HepG2 (cell line): ENCODE measurements around the gene GP1BA. TPM values are rescaled to one million over a fixed set of nuclear protein-coding genes. Genes with fewer than 3 reads are reported as not detected.

Experiments
- ATF7 ChIP-seq, 2 experiments: fragments of 450-650 bp in 1 of 2; sonication (generic) in 1 of 2; formaldehyde crosslinking in 1 of 2; IDR thresholded peaks; 2 replicates each; pipeline versions ENCODE4 v1.4.0 to v1.6.1; 2016 to 2020; ENCODE audit warnings: antibody characterized with exemption in 1 of 2, mild to moderate bottlenecking in 1 of 2, missing genetic modification reagents in 1 of 2
- CHCHD3 ChIP-seq: sonication (generic); formaldehyde crosslinking; IDR thresholded peaks from 2 replicates; pipeline ENCODE4 v1.8.0; 2022; ENCODE audit warnings: mild to moderate bottlenecking, missing genetic modification reagents, moderate library complexity
- DPF2 ChIP-seq: sonication (generic); formaldehyde crosslinking; IDR thresholded peaks from 2 replicates; pipeline ENCODE4 v1.4.0; 2020; ENCODE audit warnings: mild to moderate bottlenecking, low read depth, missing genetic modification reagents, borderline replicate concordance
- EP300 ChIP-seq, 3 experiments: sonication (generic) in 1 of 3; formaldehyde crosslinking in 1 of 3; IDR thresholded peaks; 2 replicates each; pipeline versions ENCODE4 v1.5.1 to v1.6.1; 2011 to 2020; ENCODE audit warnings: low read depth in 2 of 3, low read length in 2 of 3, borderline replicate concordance in 1 of 3, improper control_type of control experiment in 1 of 3, mild to moderate bottlenecking in 1 of 3, missing genetic modification reagents in 1 of 3, moderate library complexity in 1 of 3
- GZF1 ChIP-seq: sonication (generic); formaldehyde crosslinking; IDR thresholded peaks from 2 replicates; pipeline ENCODE4 v1.5.1; 2020; ENCODE audit warnings: mild to moderate bottlenecking, missing genetic modification reagents
- HOXA7 ChIP-seq: sonication (generic); formaldehyde crosslinking; IDR thresholded peaks from 2 replicates; pipeline ENCODE4 v1.8.1; 2022; ENCODE audit warnings: mild to moderate bottlenecking, missing genetic modification reagents, moderate library complexity
- JUND ChIP-seq: sonication (generic); formaldehyde crosslinking; IDR thresholded peaks from 2 replicates; pipeline ENCODE4 v1.8.0; 2022; ENCODE audit warnings: mild to moderate bottlenecking, missing genetic modification reagents
- MED13 ChIP-seq: sonication (generic); formaldehyde crosslinking; IDR thresholded peaks from 2 replicates; pipeline ENCODE4 v1.5.0; 2020; ENCODE audit warnings: missing genetic modification reagents
- NFATC3 ChIP-seq: sonication (generic); formaldehyde crosslinking; IDR thresholded peaks from 2 replicates; pipeline ENCODE4 v1.5.1; 2020; ENCODE audit warnings: mild to moderate bottlenecking, missing genetic modification reagents
- PHB2 ChIP-seq: fragments of 450-650 bp; IDR thresholded peaks from 2 replicates; pipeline ENCODE4 v1.6.1; 2018; ENCODE audit not compliant: partially characterized antibody
- WIZ ChIP-seq: sonication (generic); formaldehyde crosslinking; IDR thresholded peaks from 2 replicates; pipeline ENCODE4 v1.5.1; 2020; ENCODE audit warnings: mild to moderate bottlenecking, missing genetic modification reagents
- ZIK1 ChIP-seq: sonication (generic); formaldehyde crosslinking; IDR thresholded peaks from 2 replicates; pipeline ENCODE4 v1.5.0; 2020; ENCODE audit warnings: mild to moderate bottlenecking, low read depth, missing genetic modification reagents, borderline replicate concordance
- ZMYM2 ChIP-seq: sonication (generic); formaldehyde crosslinking; IDR thresholded peaks from 2 replicates; pipeline ENCODE4 v1.8.0; 2022; ENCODE audit warnings: mild to moderate bottlenecking, missing genetic modification reagents
- ZNF260 ChIP-seq: sonication (generic); formaldehyde crosslinking; IDR thresholded peaks from 2 replicates; pipeline ENCODE4 v1.4.0; 2020; ENCODE audit warnings: missing genetic modification reagents, low read depth, mild to moderate bottlenecking, borderline replicate concordance
- ZNF547 ChIP-seq: sonication (generic); formaldehyde crosslinking; IDR thresholded peaks from 2 replicates; pipeline ENCODE4 v1.5.1; 2020; ENCODE audit warnings: mild to moderate bottlenecking, missing genetic modification reagents
- ZNF747 ChIP-seq: sonication (generic); formaldehyde crosslinking; IDR thresholded peaks from 2 replicates; pipeline ENCODE4 v1.8.1; 2023; ENCODE audit warnings: missing genetic modification reagents, mild to moderate bottlenecking, borderline replicate concordance
- polyA plus RNA-seq, 8 experiments: library from polyadenylated mRNA; depleted of rRNA in 3 of 8; stranded (reverse) in 7 of 8; unstranded in 1 of 8; fragments of >200 nt; fragmentation: Illumina TruSeq in 4 of 8; extraction: Trizol in 4 of 8; gene quantifications; 2 replicates each; pipeline versions ENCODE4 v1.2.1 to v1.2.3, GENCODE V29; 2011 to 2016; ENCODE audit warnings: low read depth in 4 of 8, missing spikeins in 1 of 8, mixed read lengths in 1 of 8; ENCODE audit not compliant: insufficient read depth in 1 of 8
- total RNA-seq, 5 experiments: library from RNA; depleted of rRNA; stranded (reverse); fragments of >200 nt; fragmentation: Illumina TruSeq; extraction: Trizol; gene quantifications; 2 replicates each; pipeline ENCODE4 v1.2.3, GENCODE V29; 2016; ENCODE audit warnings: low read depth in 1 of 5
- TF ChIP-seq, protein P1 (sequence below): sonication (generic); formaldehyde crosslinking; IDR thresholded peaks from 2 replicates; pipeline ENCODE4 v1.4.0; 2020; ENCODE audit warnings: mild to moderate bottlenecking, missing genetic modification reagents
- TF ChIP-seq, protein P2 (sequence below): sonication (generic); formaldehyde crosslinking; conservative IDR thresholded peaks from 2 replicates; pipeline ENCODE4 v1.8.0; 2022; ENCODE audit warnings: mild to moderate bottlenecking, moderate library complexity, missing genetic modification reagents
- TF ChIP-seq, protein P3 (sequence below): sonication (generic); formaldehyde crosslinking; IDR thresholded peaks from 2 replicates; pipeline ENCODE4 v1.9.0; 2022; ENCODE audit warnings: low read depth, missing genetic modification reagents
- TF ChIP-seq, protein P4 (sequence below): sonication (generic); formaldehyde crosslinking; IDR thresholded peaks from 2 replicates; pipeline ENCODE4 v1.4.0; 2020; ENCODE audit warnings: missing genetic modification reagents, borderline replicate concordance

Gene GP1BA
- total and polyA plus RNA-seq, 2 of the 13 experiments (the other 11 are each of a cell fraction or from before 2014, with no cell fraction given), result not detected

DNA sequence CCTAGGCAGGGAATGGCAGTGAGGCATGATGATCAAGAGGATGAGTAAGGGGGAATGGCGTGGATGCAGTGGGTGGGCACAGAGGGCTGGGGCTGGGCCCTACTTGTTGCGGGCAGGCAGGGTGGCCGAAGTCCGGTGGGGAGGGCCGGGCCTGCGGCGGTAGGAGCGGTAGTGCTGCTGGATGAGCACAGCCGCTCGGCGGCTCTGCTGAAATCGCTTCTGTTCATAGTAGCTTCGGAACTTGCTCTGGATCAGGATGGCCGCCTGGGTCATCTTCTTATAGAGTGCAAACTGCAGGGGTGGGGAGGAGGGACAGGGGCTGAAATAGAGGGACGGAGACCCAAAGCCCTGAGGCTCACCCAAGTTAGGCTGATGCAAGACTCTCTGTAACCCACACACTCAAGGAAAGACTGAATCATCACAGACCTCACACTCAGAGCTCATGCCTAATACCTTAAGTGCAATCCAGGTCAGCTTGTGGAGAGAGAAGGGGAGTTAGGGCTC is 37.0 kb downstream of the GP1BA start (continued):
- TF ChIP-seq, protein P1, sequence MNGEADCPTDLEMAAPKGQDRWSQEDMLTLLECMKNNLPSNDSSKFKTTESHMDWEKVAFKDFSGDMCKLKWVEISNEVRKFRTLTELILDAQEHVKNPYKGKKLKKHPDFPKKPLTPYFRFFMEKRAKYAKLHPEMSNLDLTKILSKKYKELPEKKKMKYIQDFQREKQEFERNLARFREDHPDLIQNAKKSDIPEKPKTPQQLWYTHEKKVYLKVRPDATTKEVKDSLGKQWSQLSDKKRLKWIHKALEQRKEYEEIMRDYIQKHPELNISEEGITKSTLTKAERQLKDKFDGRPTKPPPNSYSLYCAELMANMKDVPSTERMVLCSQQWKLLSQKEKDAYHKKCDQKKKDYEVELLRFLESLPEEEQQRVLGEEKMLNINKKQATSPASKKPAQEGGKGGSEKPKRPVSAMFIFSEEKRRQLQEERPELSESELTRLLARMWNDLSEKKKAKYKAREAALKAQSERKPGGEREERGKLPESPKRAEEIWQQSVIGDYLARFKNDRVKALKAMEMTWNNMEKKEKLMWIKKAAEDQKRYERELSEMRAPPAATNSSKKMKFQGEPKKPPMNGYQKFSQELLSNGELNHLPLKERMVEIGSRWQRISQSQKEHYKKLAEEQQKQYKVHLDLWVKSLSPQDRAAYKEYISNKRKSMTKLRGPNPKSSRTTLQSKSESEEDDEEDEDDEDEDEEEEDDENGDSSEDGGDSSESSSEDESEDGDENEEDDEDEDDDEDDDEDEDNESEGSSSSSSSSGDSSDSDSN (CRISPR knock-in tag), result peak; percentile 57; the same call in 1 of the 2 replicates
- TF ChIP-seq WIZ (no peak), ZIK1 (CRISPR knock-in tag) (peak; percentile 62; the same call in 1 of the 2 replicates), HOXA7 (CRISPR knock-in tag) (no peak), JUND (CRISPR knock-in tag) (no peak), ZNF260 (no peak), ZNF547 (CRISPR knock-in tag) (no peak), ZNF747 (CRISPR knock-in tag) (no peak), ZMYM2 (CRISPR knock-in tag) (no peak), DPF2 (CRISPR knock-in tag) (no peak), MED13 (CRISPR knock-in tag) (no peak), EP300 (IDR thresholded peaks at IDR 0.05; ENCODE audit: low read depth in 2 of 2, low read length in 2 of 2) (peak in 1 of 2 experiments; percentile 14; a peak in 1 of 4 replicates), EP300 (CRISPR knock-in tag; IDR thresholded peaks at IDR 0.05; ENCODE audit: borderline replicate concordance) (no peak), PHB2 (no peak), GZF1 (no peak), ATF7 (IDR thresholded peaks at IDR 0.05) (no peak), ATF7 (CRISPR knock-in tag; IDR thresholded peaks at IDR 0.05) (no peak), CHCHD3 (CRISPR knock-in tag) (peak; percentile 38; the same call in 1 of the 2 replicates), NFATC3 (no peak)
- TF ChIP-seq, protein P2, sequence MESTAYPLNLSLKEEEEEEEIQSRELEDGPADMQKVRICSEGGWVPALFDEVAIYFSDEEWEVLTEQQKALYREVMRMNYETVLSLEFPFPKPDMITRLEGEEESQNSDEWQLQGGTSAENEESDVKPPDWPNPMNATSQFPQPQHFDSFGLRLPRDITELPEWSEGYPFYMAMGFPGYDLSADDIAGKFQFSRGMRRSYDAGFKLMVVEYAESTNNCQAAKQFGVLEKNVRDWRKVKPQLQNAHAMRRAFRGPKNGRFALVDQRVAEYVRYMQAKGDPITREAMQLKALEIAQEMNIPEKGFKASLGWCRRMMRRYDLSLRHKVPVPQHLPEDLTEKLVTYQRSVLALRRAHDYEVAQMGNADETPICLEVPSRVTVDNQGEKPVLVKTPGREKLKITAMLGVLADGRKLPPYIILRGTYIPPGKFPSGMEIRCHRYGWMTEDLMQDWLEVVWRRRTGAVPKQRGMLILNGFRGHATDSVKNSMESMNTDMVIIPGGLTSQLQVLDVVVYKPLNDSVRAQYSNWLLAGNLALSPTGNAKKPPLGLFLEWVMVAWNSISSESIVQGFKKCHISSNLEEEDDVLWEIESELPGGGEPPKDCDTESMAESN (CRISPR knock-in tag), result 0 out of 2 replicates have a peak, but pooled peaks have one; percentile 56
- TF ChIP-seq, protein P3, sequence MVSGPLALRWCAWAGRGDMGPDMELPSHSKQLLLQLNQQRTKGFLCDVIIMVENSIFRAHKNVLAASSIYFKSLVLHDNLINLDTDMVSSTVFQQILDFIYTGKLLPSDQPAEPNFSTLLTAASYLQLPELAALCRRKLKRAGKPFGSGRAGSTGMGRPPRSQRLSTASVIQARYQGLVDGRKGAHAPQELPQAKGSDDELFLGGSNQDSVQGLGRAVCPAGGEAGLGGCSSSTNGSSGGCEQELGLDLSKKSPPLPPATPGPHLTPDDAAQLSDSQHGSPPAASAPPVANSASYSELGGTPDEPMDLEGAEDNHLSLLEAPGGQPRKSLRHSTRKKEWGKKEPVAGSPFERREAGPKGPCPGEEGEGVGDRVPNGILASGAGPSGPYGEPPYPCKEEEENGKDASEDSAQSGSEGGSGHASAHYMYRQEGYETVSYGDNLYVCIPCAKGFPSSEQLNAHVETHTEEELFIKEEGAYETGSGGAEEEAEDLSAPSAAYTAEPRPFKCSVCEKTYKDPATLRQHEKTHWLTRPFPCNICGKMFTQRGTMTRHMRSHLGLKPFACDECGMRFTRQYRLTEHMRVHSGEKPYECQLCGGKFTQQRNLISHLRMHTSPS, result 0 out of 2 replicates have a peak, but pooled peaks have one; percentile 18
- TF ChIP-seq, protein P4, sequence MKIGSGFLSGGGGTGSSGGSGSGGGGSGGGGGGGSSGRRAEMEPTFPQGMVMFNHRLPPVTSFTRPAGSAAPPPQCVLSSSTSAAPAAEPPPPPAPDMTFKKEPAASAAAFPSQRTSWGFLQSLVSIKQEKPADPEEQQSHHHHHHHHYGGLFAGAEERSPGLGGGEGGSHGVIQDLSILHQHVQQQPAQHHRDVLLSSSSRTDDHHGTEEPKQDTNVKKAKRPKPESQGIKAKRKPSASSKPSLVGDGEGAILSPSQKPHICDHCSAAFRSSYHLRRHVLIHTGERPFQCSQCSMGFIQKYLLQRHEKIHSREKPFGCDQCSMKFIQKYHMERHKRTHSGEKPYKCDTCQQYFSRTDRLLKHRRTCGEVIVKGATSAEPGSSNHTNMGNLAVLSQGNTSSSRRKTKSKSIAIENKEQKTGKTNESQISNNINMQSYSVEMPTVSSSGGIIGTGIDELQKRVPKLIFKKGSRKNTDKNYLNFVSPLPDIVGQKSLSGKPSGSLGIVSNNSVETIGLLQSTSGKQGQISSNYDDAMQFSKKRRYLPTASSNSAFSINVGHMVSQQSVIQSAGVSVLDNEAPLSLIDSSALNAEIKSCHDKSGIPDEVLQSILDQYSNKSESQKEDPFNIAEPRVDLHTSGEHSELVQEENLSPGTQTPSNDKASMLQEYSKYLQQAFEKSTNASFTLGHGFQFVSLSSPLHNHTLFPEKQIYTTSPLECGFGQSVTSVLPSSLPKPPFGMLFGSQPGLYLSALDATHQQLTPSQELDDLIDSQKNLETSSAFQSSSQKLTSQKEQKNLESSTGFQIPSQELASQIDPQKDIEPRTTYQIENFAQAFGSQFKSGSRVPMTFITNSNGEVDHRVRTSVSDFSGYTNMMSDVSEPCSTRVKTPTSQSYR, result no peak
